Stomach (tissue), 9 donors: Measurements from ENCODE around the gene SMIM21. TPM values are rescaled to one million over a fixed set of nuclear protein-coding genes. Genes with fewer than 3 reads are reported as not detected.

Experiments used
- DNase-seq, 2 donors: peaks; one replicate each; pipeline versions ENCODE4 v3.0.0 to v3.0.0-alpha.2; 2013 to 2019
- H3K27ac ChIP-seq, 5 donors: fragments of 200-600 bp in 4 of 5; sonication (generic) in 4 of 5; one replicate each; pipeline ENCODE4 v1.5.1; 2013 to 2019; ENCODE audit warnings: mild to moderate bottlenecking in 1 of 5, moderate library complexity in 1 of 5
- H3K27me3 ChIP-seq, 3 donors: fragments of 200-600 bp; sonication (generic); one replicate each; pipeline ENCODE4 v1.5.1; 2017 to 2019; ENCODE audit warnings: mixed run types in 1 of 3
- H3K36me3 ChIP-seq, 4 donors: fragments of 200-600 bp; sonication (generic); 1 replicate in 3 of 4; 2 replicates in 1 of 4; pipeline ENCODE4 v1.5.1; 2016 to 2019
- H3K4me1 ChIP-seq, 4 donors: fragments of 200-600 bp; sonication (generic); one replicate each; pipeline ENCODE4 v1.5.1; 2016 to 2019
- H3K4me3 ChIP-seq, 4 donors: fragments of 200-600 bp; sonication (generic) in 3 of 4; one replicate each; pipeline ENCODE4 v1.5.1; 2016 to 2019; ENCODE audit warnings: mild to moderate bottlenecking in 1 of 4
- H3K9me3 ChIP-seq, 4 donors: fragments of 200-600 bp; sonication (generic); one replicate each; pipeline ENCODE4 v1.5.1; 2016 to 2019
- EP300 ChIP-seq: sonication (generic); formaldehyde crosslinking; IDR thresholded peaks from one replicate; pipeline ENCODE4 v1.6.1; 2017; ENCODE audit warnings: antibody characterized with exemption
- POLR2A ChIP-seq, 4 donors: fragments of 450-650 bp; IDR thresholded peaks; one replicate each; pipeline ENCODE4 v1.6.1; 2016; ENCODE audit warnings: antibody characterized with exemption in 4 of 4, control low read depth in 2 of 4, mild to moderate bottlenecking in 1 of 4, moderate library complexity in 1 of 4
- POLR2AphosphoS5 ChIP-seq, 3 donors: sonication (generic); formaldehyde crosslinking; IDR thresholded peaks; one replicate each; pipeline ENCODE4 v1.6.1; 2016; ENCODE audit warnings: antibody characterized with exemption in 3 of 3
- WGBS, 5 donors: extraction: QIAGEN DNeasy Blood & Tissue Kit in 3 of 5; methylation state at CpG; one replicate each; pipeline versions ENCODE4 v1.1.5 to v1.1.7; 2013 to 2018; 5-methylcytosine and 5-hydroxymethylcytosine counted together
- intact Hi-C: fragments of 100-400 bp; cut with DNase I; formaldehyde crosslinking; loops from one replicate; pipeline ENCODE4 v1.15.1; 2023; ENCODE audit warnings: low total_unique reads
- polyA plus RNA-seq, 3 donors: library from polyadenylated mRNA; stranded (reverse); fragments of 200-250 nt; gene quantifications; one replicate each; pipeline ENCODE4 v1.2.3, GENCODE V29; 2013
- total RNA-seq, 5 donors: library from RNA; depleted of rRNA; stranded (reverse); fragments of >200 nt; gene quantifications; one replicate each; pipeline versions ENCODE4 v1.1.0 to v1.2.3, GENCODE V29; 2014 to 2016
- TF ChIP-seq, protein P1 (sequence below), 7 experiments: fragments of 450-650 bp in 4 of 7; fragments of 200-600 bp in 3 of 7; sonication (generic) in 3 of 7; IDR thresholded peaks; one replicate each; pipeline ENCODE4 v1.5.1; 2016 to 2019; ENCODE audit warnings: antibody characterized with exemption in 7 of 7, control low read depth in 2 of 7, mild to moderate bottlenecking in 1 of 7
- donor health status: healthy with polysubstance abuse.
- donor health status: Bipolar disorder and iron deficiency.
- donor health status: healthy.

Gene SMIM21
- total and polyA plus RNA-seq, 8 donors, result not detected

DNA sequence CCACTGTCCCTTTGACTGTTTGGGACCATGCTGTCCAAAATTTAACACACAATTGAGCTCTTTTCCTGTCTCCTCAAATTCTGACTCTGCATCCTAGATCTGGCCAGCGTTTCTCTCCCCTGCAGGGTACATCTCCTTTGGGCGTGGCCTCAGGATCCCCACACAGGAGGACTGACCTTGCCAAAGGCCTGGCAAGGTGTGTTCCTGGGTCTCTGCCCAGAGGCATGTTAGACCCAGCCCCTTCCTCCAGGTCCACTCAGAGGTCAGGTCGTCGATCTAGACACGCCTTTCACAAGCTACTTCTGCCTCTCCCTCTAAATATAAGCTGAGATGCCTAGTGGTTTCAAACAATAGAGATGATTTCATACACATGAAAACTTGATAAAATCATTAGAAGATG lies 45.4 kb upstream of the SMIM21 start:
- intact Hi-C loops, result no loop called here
- no peaks in the 10 kb centered on the region for H3K36me3 ChIP-seq
- no peak for DNase-seq
- no peak for TF ChIP-seq POLR2A (IDR thresholded peaks at IDR 0.05)
- no peak for TF ChIP-seq EP300
- TF ChIP-seq, protein P1, sequence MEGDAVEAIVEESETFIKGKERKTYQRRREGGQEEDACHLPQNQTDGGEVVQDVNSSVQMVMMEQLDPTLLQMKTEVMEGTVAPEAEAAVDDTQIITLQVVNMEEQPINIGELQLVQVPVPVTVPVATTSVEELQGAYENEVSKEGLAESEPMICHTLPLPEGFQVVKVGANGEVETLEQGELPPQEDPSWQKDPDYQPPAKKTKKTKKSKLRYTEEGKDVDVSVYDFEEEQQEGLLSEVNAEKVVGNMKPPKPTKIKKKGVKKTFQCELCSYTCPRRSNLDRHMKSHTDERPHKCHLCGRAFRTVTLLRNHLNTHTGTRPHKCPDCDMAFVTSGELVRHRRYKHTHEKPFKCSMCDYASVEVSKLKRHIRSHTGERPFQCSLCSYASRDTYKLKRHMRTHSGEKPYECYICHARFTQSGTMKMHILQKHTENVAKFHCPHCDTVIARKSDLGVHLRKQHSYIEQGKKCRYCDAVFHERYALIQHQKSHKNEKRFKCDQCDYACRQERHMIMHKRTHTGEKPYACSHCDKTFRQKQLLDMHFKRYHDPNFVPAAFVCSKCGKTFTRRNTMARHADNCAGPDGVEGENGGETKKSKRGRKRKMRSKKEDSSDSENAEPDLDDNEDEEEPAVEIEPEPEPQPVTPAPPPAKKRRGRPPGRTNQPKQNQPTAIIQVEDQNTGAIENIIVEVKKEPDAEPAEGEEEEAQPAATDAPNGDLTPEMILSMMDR (IDR thresholded peaks at IDR 0.05), result no peak
- TF ChIP-seq POLR2AphosphoS5 (IDR thresholded peaks at IDR 0.05), result no peak
- no peaks in the 10 kb centered on the region for H3K9me3 ChIP-seq
- no peak overlapping the region for H3K4me3 ChIP-seq
- no peak overlapping the region for H3K27ac ChIP-seq
- no peaks in the 10 kb centered on the region for H3K4me1 ChIP-seq
- H3K27me3 ChIP-seq, result no peaks in the 10 kb centered on the region
- 44 to 57% (median 56%) methylated on average over 5 of the region's 5 CpGs for WGBS, 5 donors

DNA sequence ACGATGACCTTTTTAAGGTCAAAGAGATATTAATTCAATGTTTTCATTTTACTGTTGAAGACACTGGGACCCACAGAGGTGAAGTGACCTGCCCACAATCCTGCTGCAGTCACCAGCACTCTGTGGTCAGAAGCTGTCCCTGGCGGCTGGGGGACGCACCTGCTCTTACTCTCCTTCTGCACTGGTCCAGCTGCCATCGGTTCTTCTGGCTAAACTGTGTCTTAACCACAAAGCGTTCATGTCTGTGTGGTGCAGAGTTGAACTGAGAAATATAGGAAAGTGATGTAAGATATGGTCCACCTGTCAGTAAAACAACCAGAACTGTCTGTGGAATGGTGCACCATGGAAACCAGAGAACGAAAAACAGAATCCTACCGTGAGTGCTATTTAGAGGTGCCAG lies 44.9 kb upstream of the SMIM21 start:
- H3K36me3 ChIP-seq, result no peaks in the 10 kb centered on the region
- DNase-seq, result no peak
- no peaks in the 10 kb centered on the region for H3K27me3 ChIP-seq
- TF ChIP-seq EP300 (no peak), POLR2A (IDR thresholded peaks at IDR 0.05) (no peak), POLR2AphosphoS5 (IDR thresholded peaks at IDR 0.05) (no peak)
- TF ChIP-seq, protein P1 (IDR thresholded peaks at IDR 0.05), result no peak
- no peaks in the 10 kb centered on the region for H3K4me1 ChIP-seq
- 82 to 90% (median 89%) methylated on average over 7 of the region's 7 CpGs for WGBS, 5 donors
- intact Hi-C loops, result no loop called here
- H3K9me3 ChIP-seq, result no peaks in the 10 kb centered on the region
- H3K27ac ChIP-seq, result no peak overlapping the region
- no peak overlapping the region for H3K4me3 ChIP-seq

DNA sequence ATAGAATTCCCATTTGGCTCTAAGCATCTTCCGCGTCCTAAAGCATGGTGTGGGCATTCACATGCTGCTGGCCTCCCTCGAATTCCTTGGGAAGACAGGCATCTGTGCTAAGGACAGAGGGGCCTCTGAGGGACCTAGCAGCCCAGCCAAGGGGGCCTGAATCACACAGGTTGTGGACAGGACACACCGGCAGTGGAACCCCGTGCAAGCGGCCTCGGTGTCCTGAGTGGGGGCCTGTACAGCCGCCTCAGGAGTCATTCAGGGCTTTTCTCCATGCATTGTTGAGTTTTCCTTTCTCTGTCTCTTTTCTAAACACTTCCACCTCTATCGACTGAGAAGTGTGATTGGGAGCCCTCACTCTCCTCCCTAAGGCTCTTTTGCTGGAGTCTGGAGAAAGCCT lies 44.3 kb upstream of the SMIM21 start:
- Histone ChIP-seq H3K4me3 (no peak overlapping the region), H3K4me1 (no peaks in the 10 kb centered on the region), H3K9me3 (no peaks in the 10 kb centered on the region), H3K36me3 (no peaks in the 10 kb centered on the region), H3K27me3 (no peaks in the 10 kb centered on the region), H3K27ac (no peak overlapping the region)
- intact Hi-C loops, result no loop called here
- 80 to 90% (median 86%) methylated on average over 9 of the region's 9 CpGs for WGBS, 5 donors
- no peak for DNase-seq
- TF ChIP-seq EP300 (no peak), POLR2A (IDR thresholded peaks at IDR 0.05) (no peak)
- TF ChIP-seq, protein P1 (IDR thresholded peaks at IDR 0.05), result no peak

DNA sequence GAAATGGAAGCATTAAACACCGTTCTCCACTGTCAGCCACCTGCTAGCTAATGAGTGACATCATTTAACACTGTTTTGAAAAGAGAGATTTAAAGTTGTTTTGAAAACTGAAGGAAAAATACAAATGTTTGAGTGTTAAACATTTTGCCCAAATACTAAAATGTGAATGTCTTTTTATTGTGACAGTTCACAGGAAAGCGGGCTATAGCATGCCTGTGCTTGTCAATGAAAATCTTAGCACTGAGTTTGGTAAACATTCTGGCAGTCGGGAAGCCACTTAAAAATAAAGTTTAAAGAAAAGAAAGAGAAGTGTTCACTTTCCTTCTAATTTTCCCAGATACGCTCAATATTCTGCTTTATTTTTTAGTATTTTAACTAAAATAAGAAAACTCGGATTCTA lies 40.3 kb upstream of the SMIM21 start:
- 72 to 79% (median 77%) methylated on average over 5 of the region's 5 CpGs for WGBS, 5 donors
- no peak overlapping the region for H3K27ac ChIP-seq
- DNase-seq, result no peak
- no peaks in the 10 kb centered on the region for H3K27me3 ChIP-seq
- no peaks in the 10 kb centered on the region for H3K9me3 ChIP-seq
- intact Hi-C loops, result no loop called here
- no peaks in the 10 kb centered on the region for H3K36me3 ChIP-seq
- no peak overlapping the region for H3K4me3 ChIP-seq
- TF ChIP-seq POLR2AphosphoS5 (IDR thresholded peaks at IDR 0.05) (no peak), POLR2A (IDR thresholded peaks at IDR 0.05) (no peak)
- H3K4me1 ChIP-seq, result no peaks in the 10 kb centered on the region

DNA sequence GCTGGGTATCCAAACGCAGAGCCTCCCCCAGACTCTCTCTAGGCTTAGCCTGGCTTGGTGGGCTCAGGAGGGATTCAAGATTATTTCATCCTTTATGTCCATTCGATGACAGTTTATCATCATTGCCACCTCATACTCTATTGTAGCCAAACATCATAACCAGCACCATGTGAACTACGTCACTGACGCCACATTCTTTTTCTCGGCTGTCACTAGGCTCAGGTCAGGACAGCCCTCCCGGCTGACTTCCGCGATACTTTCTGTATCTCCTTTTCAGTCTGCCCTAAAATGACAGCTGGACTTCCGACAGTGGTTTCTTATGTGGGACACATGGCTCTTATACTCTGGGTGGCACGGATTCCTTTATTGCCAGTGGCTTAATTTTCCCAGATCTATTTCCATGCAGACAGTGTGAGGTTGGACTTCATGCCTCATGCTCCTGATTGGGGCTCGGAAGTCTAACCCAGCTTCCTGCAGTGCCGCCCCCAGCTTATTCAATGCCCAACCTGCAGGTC lies 39.8 kb upstream of the SMIM21 start:
- 89 to 93% (median 92%) methylated on average over 12 of the region's 12 CpGs for whole genome bisulfite sequencing, 5 donors
- Histone ChIP-seq H3K27ac (no peak overlapping the region), H3K36me3 (no peaks in the 10 kb centered on the region), H3K4me1 (no peaks in the 10 kb centered on the region), H3K9me3 (no peaks in the 10 kb centered on the region), H3K4me3 (no peak overlapping the region), H3K27me3 (no peaks in the 10 kb centered on the region)
- no peak for DNase-seq
- intact Hi-C loops, result no loop called here
- TF ChIP-seq, protein P1 (IDR thresholded peaks at IDR 0.05), result no peak
- TF ChIP-seq POLR2A (IDR thresholded peaks at IDR 0.05) (no peak), POLR2AphosphoS5 (IDR thresholded peaks at IDR 0.05) (no peak), EP300 (no peak)
